Neural progenitor cell (in vitro differentiated cells): Measurements from ENCODE around the gene COX19.

Experiments
- CTCF ChIP-seq: fragments of 200-600 bp; sonication (generic); IDR thresholded peaks from 2 replicates; pipeline ENCODE4 v1.5.1; 2017; ENCODE audit warnings: antibody characterized with exemption, mild to moderate bottlenecking
- EZH2 ChIP-seq: fragments of 200-600 bp; sonication (generic); IDR thresholded peaks from 2 replicates; pipeline ENCODE4 v1.6.1; 2017; ENCODE audit warnings: antibody characterized with exemption, mild to moderate bottlenecking, moderate library complexity
- EZH2phosphoT487 ChIP-seq: fragments of 200-600 bp; sonication (generic); IDR thresholded peaks from 2 replicates; pipeline ENCODE4 v1.6.1; 2017; ENCODE audit warnings: antibody characterized with exemption

- TF ChIP-seq CTCF = no peak
- no peak for TF ChIP-seq EZH2
- TF ChIP-seq EZH2phosphoT487 = no peak
These were observed 34.4 kb upstream of the COX19 start for GRCh38 chr7:1009747-1010146.
